Liver (tissue), 9 donors: Measurements from ENCODE around the gene EIF2AK2. TPM values are rescaled to one million over a fixed set of nuclear protein-coding genes. Genes with fewer than 3 reads are reported as not detected.

Experiments
- DNase-seq: peaks from one replicate; pipeline ENCODE4 v3.0.0-alpha.2; 2017; ENCODE audit warnings: low spot score
- H3K27ac ChIP-seq, 2 donors: one replicate each; pipeline ENCODE4 v1.7.0; 2013; ENCODE audit warnings: inconsistent platforms in 2 of 2, low read length in 2 of 2, control low read depth in 1 of 2, low read depth in 1 of 2, mild to moderate bottlenecking in 1 of 2
- H3K27me3 ChIP-seq, 4 donors: one replicate each; pipeline versions ENCODE4 v1.6.1 to v1.7.0; 2013; ENCODE audit warnings: low read length in 3 of 4, inconsistent platforms in 1 of 4, mild to moderate bottlenecking in 1 of 4, moderate library complexity in 1 of 4; ENCODE audit not compliant: control insufficient read depth in 4 of 4, insufficient read depth in 4 of 4
- H3K36me3 ChIP-seq, 4 donors: one replicate each; pipeline versions ENCODE4 v1.6.1 to v1.7.0; 2013; ENCODE audit warnings: low read length in 3 of 4, mild to moderate bottlenecking in 3 of 4, low read depth in 1 of 4, moderate library complexity in 1 of 4; ENCODE audit not compliant: control insufficient read depth in 4 of 4, insufficient read depth in 3 of 4
- H3K4me1 ChIP-seq, 4 donors: one replicate each; pipeline versions ENCODE4 v1.6.1 to v1.7.0; 2013; ENCODE audit warnings: low read length in 3 of 4, mild to moderate bottlenecking in 3 of 4, moderate library complexity in 1 of 4; ENCODE audit not compliant: control insufficient read depth in 4 of 4, insufficient read depth in 4 of 4
- H3K4me3 ChIP-seq, 3 donors: one replicate each; pipeline versions ENCODE4 v1.6.1 to v1.7.0; 2013; ENCODE audit warnings: low read length in 3 of 3, control low read depth in 1 of 3, low read depth in 1 of 3, mild to moderate bottlenecking in 1 of 3
- H3K9ac ChIP-seq, 2 donors: one replicate each; pipeline ENCODE4 v1.7.0; 2013; ENCODE audit warnings: low read length in 2 of 2, mild to moderate bottlenecking in 2 of 2, moderate library complexity in 2 of 2, control low read depth in 1 of 2, low read depth in 1 of 2
- H3K9me3 ChIP-seq, 4 donors: one replicate each; pipeline versions ENCODE4 v1.6.1 to v1.7.0; 2013; ENCODE audit warnings: low read length in 3 of 4; ENCODE audit not compliant: control insufficient read depth in 4 of 4
- FOXA1 ChIP-seq: IDR thresholded peaks from 2 replicates; pipeline ENCODE4 v1.6.1; 2016; ENCODE audit warnings: antibody characterized with exemption
- FOXA2 ChIP-seq: IDR thresholded peaks from 2 replicates; pipeline ENCODE4 v1.6.1; 2016; ENCODE audit warnings: antibody characterized with exemption
- GABPA ChIP-seq, 2 donors: IDR thresholded peaks in 1 of 2; conservative IDR thresholded peaks in 1 of 2; 2 replicates each; pipeline ENCODE4 v1.6.1; 2016; ENCODE audit warnings: antibody characterized with exemption in 2 of 2, mild to moderate bottlenecking in 1 of 2, moderate library complexity in 1 of 2
- JUND ChIP-seq, 2 donors: IDR thresholded peaks; 2 replicates each; pipeline ENCODE4 v1.6.1; 2016; ENCODE audit warnings: antibody characterized with exemption in 2 of 2
- NR2F2 ChIP-seq: IDR thresholded peaks from 2 replicates; pipeline ENCODE4 v1.6.1; 2016; ENCODE audit warnings: antibody characterized with exemption
- RAD21 ChIP-seq, 2 donors: IDR thresholded peaks; 2 replicates each; pipeline ENCODE4 v1.6.1; 2016; ENCODE audit warnings: antibody characterized with exemption in 2 of 2, mild to moderate bottlenecking in 2 of 2
- YY1 ChIP-seq: IDR thresholded peaks from 2 replicates; pipeline ENCODE4 v1.6.1; 2016; ENCODE audit warnings: antibody characterized with exemption, mild to moderate bottlenecking
- WGBS: extraction: QIAGEN DNeasy Blood & Tissue Kit; methylation state at CpG from one replicate; pipeline ENCODE4 v1.1.7; 2013; 5-methylcytosine and 5-hydroxymethylcytosine counted together
- polyA plus RNA-seq, 2 donors: library from polyadenylated mRNA; stranded (reverse) in 1 of 2; unstranded in 1 of 2; fragments of 200-250 nt in 1 of 2; fragments of >200 nt in 1 of 2; fragmentation: Nextera tagmentation in 1 of 2; extraction: Ambion mirVana in 1 of 2; gene quantifications; one replicate each; pipeline versions ENCODE4 v1.2.1 to v1.2.3, GENCODE V29; 2013 to 2015
- total RNA-seq, 2 donors: library from RNA; depleted of rRNA; stranded (reverse); fragments of >200 nt; gene quantifications; one replicate each; pipeline ENCODE4 v1.2.3, GENCODE V29; 2014
- TF ChIP-seq, protein P1 (sequence below): IDR thresholded peaks from 2 replicates; pipeline ENCODE4 v1.6.1; 2016; ENCODE audit warnings: antibody characterized with exemption, mild to moderate bottlenecking
- TF ChIP-seq, protein P2 (sequence below): IDR thresholded peaks from 2 replicates; pipeline ENCODE4 v1.6.1; 2016; ENCODE audit warnings: antibody characterized with exemption
- TF ChIP-seq, protein P3 (sequence below): IDR thresholded peaks from 2 replicates; pipeline ENCODE4 v1.6.1; 2016; ENCODE audit warnings: antibody characterized with exemption
- TF ChIP-seq, protein P4 (sequence below): IDR thresholded peaks from 2 replicates; pipeline ENCODE4 v1.6.1; 2016; ENCODE audit warnings: antibody characterized with exemption
- donor health status: healthy.
- donor health status: healthy.
- donor health status: healthy.
- donor health status: healthy.
- donor health status: healthy.

EIF2AK2 gene
- total and polyA plus RNA-seq, 4 donors, result 4.4 to 20.0 (median 13.2) TPM

DNA sequence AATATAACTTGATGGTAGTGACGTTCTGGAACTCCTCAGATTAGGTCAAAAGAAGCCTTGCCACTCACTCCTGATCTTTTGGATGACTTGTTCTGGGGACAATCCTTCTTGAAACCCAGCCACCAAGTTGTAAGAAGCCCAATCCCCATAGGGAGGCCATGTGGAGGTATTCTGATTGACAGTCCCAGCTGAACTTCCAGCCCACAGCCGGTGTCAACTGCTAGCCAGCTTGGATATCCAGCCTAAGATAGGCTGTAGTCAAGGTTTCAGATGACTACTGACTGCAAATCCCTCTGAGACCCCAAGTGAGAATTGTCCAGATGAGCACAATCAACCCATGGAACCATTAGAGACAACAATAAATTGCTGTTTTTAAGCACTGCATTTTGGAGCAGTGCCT is 31.4 kb downstream of the EIF2AK2 start (continued):
- TF ChIP-seq, protein P1, sequence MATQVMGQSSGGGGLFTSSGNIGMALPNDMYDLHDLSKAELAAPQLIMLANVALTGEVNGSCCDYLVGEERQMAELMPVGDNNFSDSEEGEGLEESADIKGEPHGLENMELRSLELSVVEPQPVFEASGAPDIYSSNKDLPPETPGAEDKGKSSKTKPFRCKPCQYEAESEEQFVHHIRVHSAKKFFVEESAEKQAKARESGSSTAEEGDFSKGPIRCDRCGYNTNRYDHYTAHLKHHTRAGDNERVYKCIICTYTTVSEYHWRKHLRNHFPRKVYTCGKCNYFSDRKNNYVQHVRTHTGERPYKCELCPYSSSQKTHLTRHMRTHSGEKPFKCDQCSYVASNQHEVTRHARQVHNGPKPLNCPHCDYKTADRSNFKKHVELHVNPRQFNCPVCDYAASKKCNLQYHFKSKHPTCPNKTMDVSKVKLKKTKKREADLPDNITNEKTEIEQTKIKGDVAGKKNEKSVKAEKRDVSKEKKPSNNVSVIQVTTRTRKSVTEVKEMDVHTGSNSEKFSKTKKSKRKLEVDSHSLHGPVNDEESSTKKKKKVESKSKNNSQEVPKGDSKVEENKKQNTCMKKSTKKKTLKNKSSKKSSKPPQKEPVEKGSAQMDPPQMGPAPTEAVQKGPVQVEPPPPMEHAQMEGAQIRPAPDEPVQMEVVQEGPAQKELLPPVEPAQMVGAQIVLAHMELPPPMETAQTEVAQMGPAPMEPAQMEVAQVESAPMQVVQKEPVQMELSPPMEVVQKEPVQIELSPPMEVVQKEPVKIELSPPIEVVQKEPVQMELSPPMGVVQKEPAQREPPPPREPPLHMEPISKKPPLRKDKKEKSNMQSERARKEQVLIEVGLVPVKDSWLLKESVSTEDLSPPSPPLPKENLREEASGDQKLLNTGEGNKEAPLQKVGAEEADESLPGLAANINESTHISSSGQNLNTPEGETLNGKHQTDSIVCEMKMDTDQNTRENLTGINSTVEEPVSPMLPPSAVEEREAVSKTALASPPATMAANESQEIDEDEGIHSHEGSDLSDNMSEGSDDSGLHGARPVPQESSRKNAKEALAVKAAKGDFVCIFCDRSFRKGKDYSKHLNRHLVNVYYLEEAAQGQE, result no peak
- TF ChIP-seq, protein P2, sequence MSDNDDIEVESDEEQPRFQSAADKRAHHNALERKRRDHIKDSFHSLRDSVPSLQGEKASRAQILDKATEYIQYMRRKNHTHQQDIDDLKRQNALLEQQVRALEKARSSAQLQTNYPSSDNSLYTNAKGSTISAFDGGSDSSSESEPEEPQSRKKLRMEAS, result no peak
- TF ChIP-seq YY1, result no peak
- no peak for TF ChIP-seq FOXA2
- TF ChIP-seq, protein P3, sequence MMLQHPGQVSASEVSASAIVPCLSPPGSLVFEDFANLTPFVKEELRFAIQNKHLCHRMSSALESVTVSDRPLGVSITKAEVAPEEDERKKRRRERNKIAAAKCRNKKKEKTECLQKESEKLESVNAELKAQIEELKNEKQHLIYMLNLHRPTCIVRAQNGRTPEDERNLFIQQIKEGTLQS, result no peak

DNA sequence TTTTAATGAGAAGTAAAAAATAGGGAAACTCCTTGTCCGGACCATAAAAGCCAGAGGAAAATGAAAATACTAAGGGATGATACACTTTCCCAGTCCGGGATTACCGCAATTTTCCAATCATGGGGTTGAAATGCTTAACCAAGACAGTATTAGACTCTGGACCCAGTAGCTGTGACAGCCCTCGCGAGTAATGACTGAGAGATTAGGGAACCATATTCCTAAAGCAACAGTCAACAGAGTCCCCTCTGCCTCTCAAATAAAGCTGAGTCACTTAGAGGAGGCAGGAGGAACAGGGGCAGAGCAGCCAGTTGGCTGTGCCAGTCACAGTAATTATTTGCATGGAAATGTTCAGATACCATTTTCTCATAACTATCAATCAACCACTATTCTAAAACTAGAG is 37.6 kb downstream of the EIF2AK2 start:
- H3K27me3 ChIP-seq, result no peaks in the 10 kb centered on the region
- no peaks in the 10 kb centered on the region for H3K9me3 ChIP-seq
- H3K4me1 ChIP-seq, result no peaks in the 10 kb centered on the region
- H3K4me3 ChIP-seq, result no peak overlapping the region
- DNase-seq, result no peak
- H3K27ac ChIP-seq, result no peak overlapping the region
- TF ChIP-seq, protein P1, result no peak
- TF ChIP-seq, protein P3, result no peak
- TF ChIP-seq NR2F2 (no peak), RAD21 (IDR thresholded peaks at IDR 0.05) (no peak), FOXA2 (no peak), JUND (IDR thresholded peaks at IDR 0.05) (no peak)
- TF ChIP-seq, protein P4, sequence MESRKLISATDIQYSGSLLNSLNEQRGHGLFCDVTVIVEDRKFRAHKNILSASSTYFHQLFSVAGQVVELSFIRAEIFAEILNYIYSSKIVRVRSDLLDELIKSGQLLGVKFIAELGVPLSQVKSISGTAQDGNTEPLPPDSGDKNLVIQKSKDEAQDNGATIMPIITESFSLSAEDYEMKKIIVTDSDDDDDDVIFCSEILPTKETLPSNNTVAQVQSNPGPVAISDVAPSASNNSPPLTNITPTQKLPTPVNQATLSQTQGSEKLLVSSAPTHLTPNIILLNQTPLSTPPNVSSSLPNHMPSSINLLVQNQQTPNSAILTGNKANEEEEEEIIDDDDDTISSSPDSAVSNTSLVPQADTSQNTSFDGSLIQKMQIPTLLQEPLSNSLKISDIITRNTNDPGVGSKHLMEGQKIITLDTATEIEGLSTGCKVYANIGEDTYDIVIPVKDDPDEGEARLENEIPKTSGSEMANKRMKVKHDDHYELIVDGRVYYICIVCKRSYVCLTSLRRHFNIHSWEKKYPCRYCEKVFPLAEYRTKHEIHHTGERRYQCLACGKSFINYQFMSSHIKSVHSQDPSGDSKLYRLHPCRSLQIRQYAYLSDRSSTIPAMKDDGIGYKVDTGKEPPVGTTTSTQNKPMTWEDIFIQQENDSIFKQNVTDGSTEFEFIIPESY, result no peak
- WGBS, result 95% methylated on average over 5 of the region's 5 CpGs
- peaks cover 9 to 42% (median 26%) of the 10 kb centered on the region in 4 donors for H3K36me3 ChIP-seq
- H3K9ac ChIP-seq, result no peak overlapping the region

DNA sequence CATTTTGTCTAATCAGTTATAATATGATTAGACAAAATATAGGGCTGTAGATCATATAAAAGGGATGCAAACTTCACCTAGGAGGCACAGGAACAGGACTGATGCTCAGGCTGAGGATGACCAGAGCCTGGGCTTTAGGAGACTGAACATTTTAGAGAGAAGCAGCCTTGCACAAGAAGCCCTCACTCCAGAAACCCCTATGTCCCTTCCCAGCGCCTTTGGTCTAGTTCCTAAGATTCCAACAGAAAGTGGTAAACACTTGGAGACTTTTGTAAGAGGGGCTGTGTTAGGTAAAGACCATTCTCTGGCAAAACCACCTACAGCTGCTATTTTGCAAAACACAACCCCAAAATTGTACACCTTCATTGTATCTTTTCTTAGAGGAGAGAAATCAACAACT is 39.2 kb downstream of the EIF2AK2 start:
- 94% methylated on average over 1 of the region's 1 CpG for WGBS
- H3K9me3 ChIP-seq, result no peaks in the 10 kb centered on the region
- H3K4me3 ChIP-seq, result no peak overlapping the region
- no peaks in the 10 kb centered on the region for H3K27me3 ChIP-seq
- H3K4me1 ChIP-seq, result no peaks in the 10 kb centered on the region
- H3K9ac ChIP-seq, result no peak overlapping the region
- peaks cover 9 to 37% (median 24%) of the 10 kb centered on the region in 4 donors for H3K36me3 ChIP-seq
- DNase-seq, result no peak
- no peak overlapping the region for H3K27ac ChIP-seq
- TF ChIP-seq GABPA (IDR thresholded peaks at IDR 0.05 in 1 of 2, conservative IDR thresholded peaks at IDR 0.05 in 1 of 2), result no peak
- TF ChIP-seq FOXA1, result no peak
- no peak for TF ChIP-seq NR2F2
- TF ChIP-seq, protein P1, result no peak
- TF ChIP-seq, protein P2, result no peak
- TF ChIP-seq, protein P3, result no peak
- no peak for TF ChIP-seq JUND (IDR thresholded peaks at IDR 0.05)
- no peak for TF ChIP-seq FOXA2
